GM19193 (cell line): Measurements from ENCODE around the gene TTN.

Experiments
- POLR2A ChIP-seq: IDR thresholded peaks from 4 replicates; pipeline ENCODE4 v1.6.1; 2011; ENCODE audit not compliant: insufficient read depth, insufficient read length; ENCODE audit errors: extremely low read depth

The TTN gene

GRCh38 chr2:178480227-178481181 lies 326.7 kb downstream of the TTN start, which contains the start of gene PLEKHA3:
TSS of gene PLEKHA3 (plus strand) at chr2:178480457. CDS start at chr2:178480870, 413 bp downstream.
- peak; percentile 65 for TF ChIP-seq POLR2A

DNA sequence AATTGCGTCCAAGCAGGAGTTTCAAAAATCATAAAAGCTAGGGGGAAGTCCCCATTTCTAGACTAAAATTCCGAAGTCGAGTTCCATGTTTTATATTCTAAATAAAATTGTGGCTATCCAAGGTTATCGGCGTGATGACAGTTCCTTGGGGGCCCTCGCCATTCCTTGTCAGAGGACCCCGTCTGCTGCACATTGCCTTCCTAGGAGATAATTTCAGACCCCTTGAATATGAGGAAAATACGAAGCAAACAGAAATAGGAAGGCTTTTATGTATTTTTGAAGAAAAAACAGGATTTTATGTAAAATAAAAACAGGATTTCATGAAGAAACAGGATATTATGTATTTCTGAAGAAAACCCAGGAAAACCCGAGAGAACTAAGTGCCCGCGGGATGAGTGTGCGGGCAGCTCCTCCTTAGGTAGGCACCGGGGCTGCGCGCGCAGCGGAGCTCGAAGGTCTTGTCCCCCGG lies 327.4 kb downstream of the TTN start:
- TF ChIP-seq POLR2A, result no peak

GRCh38 chr2:178479275-178479616 lies 328.0 kb downstream of the TTN start:
- TF ChIP-seq POLR2A, result no peak

DNA sequence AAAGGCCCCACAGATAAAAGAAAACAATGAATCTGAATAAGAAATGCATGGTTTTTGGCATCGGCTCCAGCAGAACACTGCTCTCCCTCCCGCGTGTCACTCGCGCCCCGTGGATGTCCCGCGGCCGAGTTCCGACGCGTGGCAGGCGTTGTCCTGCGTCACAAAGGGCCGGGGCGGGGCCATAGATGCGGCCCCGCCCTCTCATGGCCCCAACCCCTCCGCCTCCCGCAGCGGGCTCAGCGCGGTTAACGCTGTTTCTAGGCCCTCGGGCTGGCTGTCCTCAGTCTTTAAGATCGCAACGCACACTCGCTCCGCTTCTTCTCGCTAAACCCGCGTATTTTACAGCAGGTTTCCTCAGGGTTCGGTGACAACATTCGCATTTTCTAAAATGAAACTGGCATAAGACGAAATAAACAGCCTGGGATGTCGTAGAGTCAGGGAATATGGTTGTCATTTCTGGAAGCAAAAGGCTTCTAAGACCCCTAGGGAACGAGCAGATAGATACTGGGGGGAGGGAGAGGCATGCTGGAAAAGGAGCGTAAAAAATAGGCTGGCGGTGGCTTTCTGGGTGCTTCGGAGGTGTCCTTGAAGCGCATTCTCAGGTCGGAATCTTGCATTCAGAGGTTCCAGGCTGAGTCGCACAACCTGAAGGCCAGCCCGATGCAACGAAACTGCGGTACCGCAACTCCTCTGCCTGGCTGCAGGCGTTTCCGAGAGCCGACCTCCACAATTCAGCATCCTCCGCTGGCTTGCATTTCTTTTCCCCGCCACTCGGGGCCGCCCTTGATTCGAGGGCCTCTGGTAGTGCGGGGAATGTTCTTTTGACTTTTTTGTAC lies 328.6 kb downstream of the TTN start, which contains the start of gene FKBP7:
Gene FKBP7 (minus strand): TSS at position 162 of the 836 bp plus-strand sequence. CDS start 101 bp downstream, at position 61.
- TF ChIP-seq POLR2A, result peak; percentile 73

GRCh38 chr2:178478130-178478438 lies 329.1 kb downstream of the TTN start:
- TF ChIP-seq POLR2A, result no peak

GRCh38 chr2:178477443-178478129 lies 329.6 kb downstream of the TTN start:
- no peak for TF ChIP-seq POLR2A

DNA sequence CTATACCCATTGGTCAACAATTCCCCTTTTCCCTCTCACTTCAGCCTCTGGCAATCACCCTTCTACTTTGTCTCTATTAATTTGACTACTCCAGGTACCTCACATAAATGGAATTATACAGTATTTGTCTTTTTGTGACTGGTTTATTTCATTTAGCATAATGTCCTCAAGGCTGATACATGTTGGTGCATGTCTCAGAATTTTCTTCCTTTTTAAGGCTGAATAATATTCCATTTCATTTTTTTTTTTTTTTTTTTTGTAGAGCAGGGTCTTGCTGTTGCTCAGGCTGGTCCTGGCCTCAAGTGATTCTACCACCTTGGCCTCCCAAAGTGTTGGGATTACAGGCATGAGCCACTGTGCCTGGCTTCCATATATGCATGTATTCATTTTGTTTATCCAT lies 330.7 kb downstream of the TTN start:
- TF ChIP-seq POLR2A, result no peak
